Limb (tissue), 2 donors: ENCODE results near the gene ITGB7.
A peak's percentile ranks its signal among the peaks of the same experiment; 100 is the strongest.

Experiments used
- DNase-seq, 2 donors: peaks; one replicate each; pipeline ENCODE4 v3.0.0-alpha.2; 2016; ENCODE audit errors: extremely low spot score in 2 of 2

Gene ITGB7

GRCh38 chr12:53207042-53207441, at the start of gene ITGB7:
TSS of gene ITGB7 (minus strand) at chr12:53207251. CDS start at chr12:53200443, 6,808 bp downstream.
- DNase-seq = no peak

- DNase-seq = no peak
Observed at GRCh38 chr12:53255996-53256395, 48.9 kb upstream of the ITGB7 start.

- no peak for DNase-seq
Observed at GRCh38 chr12:53254816-53255545, 47.9 kb upstream of the ITGB7 start.

- DNase-seq = no peak
Observed at GRCh38 chr12:53253298-53253697, 46.2 kb upstream of the ITGB7 start.

- DNase-seq = no peak
Observed at GRCh38 chr12:53252349-53252916, 45.4 kb upstream of the ITGB7 start.

- DNase-seq = peak; percentile 86 to 95
Observed at GRCh38 chr12:53251477-53252348, 44.7 kb upstream of the ITGB7 start.

- no peak for DNase-seq
Observed at GRCh38 chr12:53245286-53245685, 38.2 kb upstream of the ITGB7 start.

GRCh38 chr12:53244337-53244736, 37.3 kb upstream of the ITGB7 start:
- DNase-seq = no peak

GRCh38 chr12:53241623-53242412, 34.8 kb upstream of the ITGB7 start:
- no peak for DNase-seq

GRCh38 chr12:53239643-53240258, 32.7 kb upstream of the ITGB7 start:
- no peak for DNase-seq

GRCh38 chr12:53236443-53237111, 29.5 kb upstream of the ITGB7 start:
- DNase-seq = no peak

- DNase-seq = no peak
Observed at GRCh38 chr12:53235742-53236442, 28.8 kb upstream of the ITGB7 start.

GRCh38 chr12:53235164-53235563, 28.1 kb upstream of the ITGB7 start:
- DNase-seq = no peak

- DNase-seq = peak; percentile 51 to 76
Observed at GRCh38 chr12:53234271-53234914, 27.3 kb upstream of the ITGB7 start.

GRCh38 chr12:53233671-53234121, 26.6 kb upstream of the ITGB7 start:
- peak in 1 of 2 donors; percentile 36 for DNase-seq

GRCh38 chr12:53232646-53233461, 25.8 kb upstream of the ITGB7 start:
- DNase-seq = peak in 1 of 2 donors; percentile 51

- peak; percentile 63 to 79 for DNase-seq
Observed at GRCh38 chr12:53231921-53232645, 25.0 kb upstream of the ITGB7 start, which contains the start of gene RARG. TSS of gene RARG (minus strand) at chr12:53232209. CDS start at chr12:53227545, 4,664 bp downstream.

- no peak for DNase-seq
Observed at GRCh38 chr12:53231671-53231920, 24.5 kb upstream of the ITGB7 start.
